ENCODE data around the gene OR7G2. TPM values are rescaled to one million over a fixed set of nuclear protein-coding genes. Genes with fewer than 3 reads are reported as not detected.

Gene OR7G2
- total and polyA plus RNA-seq, 5 donors = not detected

DNA sequence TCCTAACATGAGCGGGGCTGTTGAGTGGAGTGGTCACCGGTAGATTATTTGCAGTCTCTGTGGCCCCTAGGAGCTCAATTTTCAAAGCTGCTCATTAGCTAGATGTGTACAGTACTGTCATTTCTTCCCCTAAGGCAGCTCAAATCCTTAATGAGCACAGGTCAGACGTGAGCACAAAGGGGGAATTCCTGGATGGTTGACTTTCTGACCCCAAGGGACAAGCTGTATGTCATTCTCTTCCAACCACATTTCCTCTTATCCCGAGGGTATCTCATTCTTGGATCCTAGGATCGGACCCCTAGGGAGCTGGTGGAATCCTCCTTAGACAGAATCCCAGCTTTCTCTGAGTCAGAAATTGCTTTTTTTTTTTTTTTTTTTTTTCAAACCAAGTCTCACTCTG is 25.1 kb upstream of the OR7G2 start:
- Histone ChIP-seq H3K4me1 (ENCODE audit: control insufficient read depth, insufficient read depth, low read length) (no peaks in the 10 kb centered on the region), H3K27me3 (ENCODE audit: control insufficient read depth, insufficient read depth) (no peaks in the 10 kb centered on the region), H3K4me3 (ENCODE audit: low read length) (no peak overlapping the region), H3K9me3 (ENCODE audit: control insufficient read depth, low read length) (no peaks in the 10 kb centered on the region), H3K27ac (ENCODE audit: low read length) (no peak overlapping the region)
- ATAC-seq = no peak
- no peak for DNase-seq
- WGBS = 55% methylated on average over 5 of the region's 5 CpGs
- intact Hi-C loops (cut with DNase I) = loop anchor here in 1 of 4 donors (10.0 kb wide), 1 partner anchor 662 kb away; no protein-coding TSS in a partner anchor

DNA sequence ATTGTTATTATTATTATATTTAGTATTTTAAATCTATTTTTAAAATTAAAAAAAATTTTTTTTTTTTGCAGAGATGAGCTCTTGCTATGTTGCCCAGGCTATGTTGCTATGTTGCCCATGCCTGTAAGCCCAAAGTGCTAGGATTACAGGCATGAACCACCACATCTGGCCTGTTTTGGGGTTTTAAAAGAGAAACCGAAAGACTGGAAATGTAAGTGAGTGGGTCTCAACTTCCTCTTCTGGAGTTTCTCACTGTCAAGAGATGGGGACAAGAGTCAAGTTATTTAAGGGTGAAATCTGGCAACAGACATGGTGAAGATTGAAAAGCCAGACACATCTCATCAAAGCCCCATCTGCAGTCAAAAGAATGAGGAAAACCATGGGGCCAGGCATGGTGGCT is 23.7 kb upstream of the OR7G2 start:
- DNase-seq = no peak
- Histone ChIP-seq H3K9me3 (ENCODE audit: control insufficient read depth, low read length) (no peaks in the 10 kb centered on the region), H3K27ac (ENCODE audit: low read length) (no peak overlapping the region), H3K4me1 (ENCODE audit: control insufficient read depth, insufficient read depth, low read length) (no peaks in the 10 kb centered on the region), H3K27me3 (ENCODE audit: control insufficient read depth, insufficient read depth) (no peaks in the 10 kb centered on the region), H3K4me3 (ENCODE audit: low read length) (no peak overlapping the region)
- intact Hi-C loops (cut with DNase I) = loop anchor here in 1 of 4 donors (10.0 kb wide), 1 partner anchor 664 kb away; no protein-coding TSS in a partner anchor
- 43% methylated on average over 1 of the region's 1 CpG for WGBS
- no peak for ATAC-seq

DNA sequence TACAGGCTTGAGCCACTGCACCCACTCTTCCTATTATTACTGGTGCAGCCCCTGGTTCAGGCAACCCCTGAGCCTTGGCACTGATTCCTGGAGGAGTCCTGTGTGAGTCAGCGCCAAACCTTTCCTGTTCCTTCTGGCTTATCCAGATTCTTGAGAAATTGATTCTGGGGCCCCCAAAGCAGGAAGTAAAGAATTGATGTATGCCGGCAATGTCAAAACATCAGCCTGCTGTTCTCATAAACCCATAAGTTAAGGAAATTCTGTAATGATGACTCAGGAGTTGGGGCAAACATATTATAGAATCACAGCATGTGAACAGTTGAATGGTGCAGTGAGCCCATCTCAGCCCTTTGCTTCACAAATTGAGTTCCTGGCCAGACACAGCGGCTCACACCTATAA is 20.9 kb upstream of the OR7G2 start:
- DNase-seq (no peak), ATAC-seq (no peak)
- H3K9me3 ChIP-seq (ENCODE audit: control insufficient read depth, low read length) = no peaks in the 10 kb centered on the region
- no peaks in the 10 kb centered on the region for H3K4me1 ChIP-seq (ENCODE audit: control insufficient read depth, insufficient read depth, low read length)
- 55% methylated on average over 3 of the region's 3 CpGs for WGBS
- H3K27ac ChIP-seq (ENCODE audit: low read length) = no peak overlapping the region
- intact Hi-C loops (cut with DNase I) = no loop called here
- no peak overlapping the region for H3K4me3 ChIP-seq (ENCODE audit: low read length)
- H3K27me3 ChIP-seq (ENCODE audit: control insufficient read depth, insufficient read depth) = no peaks in the 10 kb centered on the region

DNA sequence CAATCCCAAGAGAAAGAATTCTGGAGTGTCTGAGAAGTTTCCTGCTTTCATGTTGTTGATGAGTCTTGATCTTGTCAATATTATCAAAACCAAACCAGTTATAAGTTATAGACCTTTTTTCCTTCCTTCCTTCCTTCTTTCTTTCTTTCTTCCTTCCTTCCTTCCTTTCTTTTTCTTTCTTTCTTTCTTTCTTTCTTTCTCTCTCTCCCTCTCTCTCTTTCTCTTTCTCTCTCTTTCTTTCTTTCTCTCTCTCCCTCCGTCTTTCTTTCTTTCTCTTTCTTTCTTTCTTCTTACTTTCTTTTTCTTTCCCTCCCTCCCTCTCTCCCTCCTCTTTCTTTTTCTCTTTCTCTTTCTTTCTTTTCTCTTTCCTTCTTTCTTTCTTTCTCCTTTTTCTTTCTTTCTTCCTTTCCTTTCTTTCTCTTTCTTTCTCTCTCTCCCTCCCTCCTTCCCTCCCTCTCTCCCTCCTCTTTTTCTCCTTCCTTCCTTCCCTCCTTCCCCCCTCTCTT is 19.7 kb upstream of the OR7G2 start, which contains the start of gene OR7G3:
TSS of gene OR7G3 (minus strand) at position 51 of the 506 bp plus-strand sequence. CDS start at position 51, 0 bp downstream.
- DNase-seq (no peak), ATAC-seq (no peak)
- 68% methylated on average over 1 of the region's 1 CpG for WGBS
- H3K27ac ChIP-seq (ENCODE audit: low read length) = no peak within 1 kb of the TSS
- no peak within 1 kb of the TSS for H3K4me3 ChIP-seq (ENCODE audit: low read length)
- H3K27me3 ChIP-seq (ENCODE audit: control insufficient read depth, insufficient read depth) = no peaks in the 10 kb centered on the region
- H3K9me3 ChIP-seq (ENCODE audit: control insufficient read depth, low read length) = no peaks in the 10 kb centered on the region
- intact Hi-C loops (cut with DNase I) = no loop called here
- no peaks in the 10 kb centered on the region for H3K4me1 ChIP-seq (ENCODE audit: control insufficient read depth, insufficient read depth, low read length)

DNA sequence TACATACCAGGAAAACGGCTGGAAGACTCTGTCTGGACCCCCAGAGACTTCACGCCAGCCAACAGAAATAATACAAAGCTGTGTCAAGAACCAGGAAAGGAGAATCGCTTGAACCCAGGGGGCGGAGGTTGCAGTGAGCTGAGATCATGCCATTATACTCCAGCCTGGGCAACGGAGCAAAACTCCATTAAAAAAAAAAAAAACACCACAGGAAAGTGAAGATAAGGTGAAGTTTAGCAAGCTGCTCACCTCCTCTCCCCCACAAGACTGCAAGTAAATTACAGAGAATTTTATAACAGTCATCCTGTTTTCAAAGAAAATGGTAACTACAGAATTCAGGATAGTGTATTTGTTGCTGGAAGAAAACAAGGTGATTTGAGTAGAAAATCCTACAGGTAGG is 9.3 kb upstream of the OR7G2 start:
- no peak for DNase-seq
- intact Hi-C loops (cut with DNase I) = no loop called here
- H3K4me1 ChIP-seq (ENCODE audit: control insufficient read depth, insufficient read depth, low read length) = no peaks in the 10 kb centered on the region
- no peaks in the 10 kb centered on the region for H3K9me3 ChIP-seq (ENCODE audit: control insufficient read depth, low read length)
- ATAC-seq = no peak
- H3K4me3 ChIP-seq (ENCODE audit: low read length) = no peak overlapping the region
- H3K27me3 ChIP-seq (ENCODE audit: control insufficient read depth, insufficient read depth) = no peaks in the 10 kb centered on the region
- 43% methylated on average over 5 of the region's 5 CpGs for WGBS
- H3K27ac ChIP-seq (ENCODE audit: low read length) = no peak overlapping the region

DNA sequence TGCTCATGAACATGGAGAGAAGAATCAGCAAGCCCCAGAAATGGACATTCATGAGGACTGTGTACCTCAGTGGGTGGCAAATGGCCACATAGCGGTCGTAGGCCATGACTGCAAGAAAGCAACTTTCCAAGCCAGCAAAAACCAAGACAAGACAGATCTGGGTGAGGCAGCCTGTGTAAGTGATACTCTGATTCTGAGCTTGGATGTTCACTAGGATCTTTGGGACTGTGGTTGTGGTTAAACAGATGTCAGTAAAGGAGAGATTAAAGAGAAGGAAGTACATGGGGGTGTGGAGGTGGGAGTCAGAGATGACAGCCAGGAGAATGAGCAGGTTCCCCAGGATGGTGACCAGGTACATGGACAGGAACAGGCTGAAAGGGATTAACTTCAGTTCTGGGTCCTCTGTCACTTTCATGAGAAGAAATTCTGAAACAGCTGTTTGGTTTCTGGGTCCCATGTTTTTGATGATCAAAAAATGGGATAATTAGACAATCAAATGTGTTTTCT is 8.1 kb upstream of the OR7G2 start, which contains the start of gene OR7G1:
TSS of gene OR7G1 (minus strand) at position 457 of the 507 bp plus-strand sequence. CDS start at position 457, 0 bp downstream.
- ATAC-seq (no peak), DNase-seq (no peak)
- Histone ChIP-seq H3K4me3 (ENCODE audit: low read length) (no peak within 1 kb of the TSS), H3K9me3 (ENCODE audit: control insufficient read depth, low read length) (no peaks in the 10 kb centered on the region), H3K27me3 (ENCODE audit: control insufficient read depth, insufficient read depth) (no peaks in the 10 kb centered on the region), H3K4me1 (ENCODE audit: control insufficient read depth, insufficient read depth, low read length) (no peaks in the 10 kb centered on the region), H3K27ac (ENCODE audit: low read length) (no peak within 1 kb of the TSS)
- 79% methylated on average over 2 of the region's 2 CpGs for WGBS
- intact Hi-C loops (cut with DNase I) = no loop called here

DNA sequence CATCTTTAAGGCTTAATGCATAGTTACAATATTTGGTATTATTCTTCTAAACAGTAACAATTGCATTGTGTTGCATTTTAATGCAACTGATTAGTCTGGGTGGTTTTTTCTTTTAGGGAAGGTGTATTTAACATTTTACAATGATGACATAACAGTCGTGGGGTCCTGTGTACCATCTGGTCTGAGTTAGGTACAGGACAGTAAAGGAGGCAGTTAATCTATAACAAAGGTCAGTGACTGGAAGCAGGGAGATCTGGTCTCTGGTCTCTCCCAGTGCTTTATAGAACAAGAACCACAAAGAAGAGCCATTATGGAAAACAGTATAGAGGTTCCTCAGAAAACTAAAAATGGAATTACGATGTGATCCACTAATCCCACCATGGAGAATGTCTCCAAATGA is 2.7 kb upstream of the OR7G2 start:
- intact Hi-C loops (cut with DNase I) = no loop called here
- H3K9me3 ChIP-seq (ENCODE audit: control insufficient read depth, low read length) = no peaks in the 10 kb centered on the region
- no peak overlapping the region for H3K4me3 ChIP-seq (ENCODE audit: low read length)
- no peaks in the 10 kb centered on the region for H3K27me3 ChIP-seq (ENCODE audit: control insufficient read depth, insufficient read depth)
- no peaks in the 10 kb centered on the region for H3K4me1 ChIP-seq (ENCODE audit: control insufficient read depth, insufficient read depth, low read length)
- no peak overlapping the region for H3K27ac ChIP-seq (ENCODE audit: low read length)
- ATAC-seq (no peak), DNase-seq (no peak)
- whole genome bisulfite sequencing = 57% methylated on average over 2 of the region's 2 CpGs

DNA sequence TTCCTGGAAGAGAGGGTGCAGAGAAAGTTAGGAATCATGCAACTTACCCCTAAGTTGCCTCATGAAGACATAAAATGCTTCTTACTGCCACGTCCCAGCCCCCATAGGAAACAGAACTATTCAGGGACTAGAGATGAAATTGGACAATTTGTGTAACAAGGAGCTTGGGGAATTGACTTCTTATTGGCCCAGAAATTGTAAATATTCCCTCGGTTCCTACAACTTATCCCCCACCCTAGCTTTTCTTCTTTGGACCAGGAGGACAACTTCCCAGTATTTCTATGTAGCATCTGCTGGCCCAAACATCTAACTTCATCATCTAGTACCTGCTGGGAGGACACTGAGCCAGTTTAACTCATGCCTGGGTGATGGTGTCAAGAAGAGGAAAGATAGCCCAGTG is 20.5 kb downstream of the OR7G2 start, which contains the start of gene OR1M1:
TSS of gene OR1M1 (plus strand) at position 301 of the 400 bp plus-strand sequence. CDS start 6,184 bp downstream, outside the sequence.
- no peak within 1 kb of the TSS for H3K4me3 ChIP-seq (ENCODE audit: low read length)
- ATAC-seq (no peak), DNase-seq (no peak)
- peaks cover 2% of the 10 kb centered on the region for H3K27me3 ChIP-seq (ENCODE audit: control insufficient read depth, insufficient read depth)
- intact Hi-C loops (cut with DNase I) = no loop called here
- H3K4me1 ChIP-seq (ENCODE audit: control insufficient read depth, insufficient read depth, low read length) = no peaks in the 10 kb centered on the region
- no peaks in the 10 kb centered on the region for H3K9me3 ChIP-seq (ENCODE audit: control insufficient read depth, low read length)
- H3K27ac ChIP-seq (ENCODE audit: low read length) = no peak within 1 kb of the TSS
- 29% methylated on average over 2 of the region's 2 CpGs for WGBS

DNA sequence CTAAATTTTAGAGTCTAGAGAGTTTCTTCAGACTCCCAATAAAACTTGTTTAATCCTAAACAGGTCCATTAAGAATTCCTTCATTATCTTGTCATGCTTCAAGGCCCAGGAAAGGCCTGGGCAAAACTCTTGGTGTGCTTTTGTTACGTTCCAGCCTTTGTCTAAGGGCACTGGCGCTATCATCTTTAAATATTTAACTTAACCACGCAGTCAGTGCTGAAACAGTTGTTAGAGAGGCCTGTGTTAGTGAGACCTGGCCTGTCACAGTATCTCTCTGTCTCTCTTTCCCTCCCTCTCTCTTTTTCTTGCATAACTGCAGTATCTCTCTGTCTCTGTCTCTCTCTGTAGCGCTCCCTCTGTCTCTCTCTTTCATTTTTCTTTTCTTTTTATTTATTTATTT is 28.6 kb downstream of the OR7G2 start:
- intact Hi-C loops (cut with DNase I) = loop anchor here in 2 of 4 donors (5.0 to 10.0 kb wide), 2 partner anchors 424 to 426 kb away; no protein-coding TSS in a partner anchor
- no peak for ATAC-seq
- WGBS = 77% methylated on average over 4 of the region's 4 CpGs

DNA sequence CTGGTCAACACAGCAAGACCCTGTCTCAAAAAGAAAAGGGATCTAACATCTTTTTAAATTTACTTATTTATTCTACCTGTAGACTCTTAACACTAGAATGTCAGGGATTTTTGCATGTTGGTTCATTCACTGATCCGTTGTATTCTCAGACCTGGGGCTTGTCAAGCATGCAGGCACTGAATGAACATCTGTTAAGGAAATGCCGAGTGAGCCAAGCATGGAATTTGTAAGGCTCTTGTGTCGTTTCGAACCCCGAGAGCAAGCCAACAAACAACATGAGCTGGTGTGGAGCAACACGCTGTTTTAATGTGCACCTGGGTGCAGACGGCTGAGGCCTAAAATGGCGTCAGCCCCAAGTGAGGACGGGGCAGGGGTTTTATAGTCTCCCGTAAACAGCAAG is 30.4 kb downstream of the OR7G2 start:
- Histone ChIP-seq H3K27ac (ENCODE audit: low read length) (no peak overlapping the region), H3K4me1 (ENCODE audit: control insufficient read depth, insufficient read depth, low read length) (peaks cover 6% of the 10 kb centered on the region), H3K9me3 (ENCODE audit: control insufficient read depth, low read length) (no peaks in the 10 kb centered on the region), H3K27me3 (ENCODE audit: control insufficient read depth, insufficient read depth) (no peaks in the 10 kb centered on the region), H3K4me3 (ENCODE audit: low read length) (no peak overlapping the region)
- DNase-seq (no peak), ATAC-seq (no peak)
- intact Hi-C loops (cut with DNase I) = loop anchor here in 2 of 4 donors (5.0 to 10.0 kb wide), 2 partner anchors 422 to 425 kb away; no protein-coding TSS in a partner anchor
- WGBS = 72% methylated on average over 10 of the region's 10 CpGs

More for the DNA sequence above, 28.6 kb downstream of the OR7G2 start:
- Histone ChIP-seq H3K9me3 (ENCODE audit: control insufficient read depth, low read length) (no peaks in the 10 kb centered on the region), H3K27me3 (ENCODE audit: control insufficient read depth, insufficient read depth) (no peaks in the 10 kb centered on the region), H3K4me3 (ENCODE audit: low read length) (no peak overlapping the region), H3K4me1 (ENCODE audit: control insufficient read depth, insufficient read depth, low read length) (peaks cover 6% of the 10 kb centered on the region), H3K27ac (ENCODE audit: low read length) (no peak overlapping the region)
- no peak for DNase-seq

DNA sequence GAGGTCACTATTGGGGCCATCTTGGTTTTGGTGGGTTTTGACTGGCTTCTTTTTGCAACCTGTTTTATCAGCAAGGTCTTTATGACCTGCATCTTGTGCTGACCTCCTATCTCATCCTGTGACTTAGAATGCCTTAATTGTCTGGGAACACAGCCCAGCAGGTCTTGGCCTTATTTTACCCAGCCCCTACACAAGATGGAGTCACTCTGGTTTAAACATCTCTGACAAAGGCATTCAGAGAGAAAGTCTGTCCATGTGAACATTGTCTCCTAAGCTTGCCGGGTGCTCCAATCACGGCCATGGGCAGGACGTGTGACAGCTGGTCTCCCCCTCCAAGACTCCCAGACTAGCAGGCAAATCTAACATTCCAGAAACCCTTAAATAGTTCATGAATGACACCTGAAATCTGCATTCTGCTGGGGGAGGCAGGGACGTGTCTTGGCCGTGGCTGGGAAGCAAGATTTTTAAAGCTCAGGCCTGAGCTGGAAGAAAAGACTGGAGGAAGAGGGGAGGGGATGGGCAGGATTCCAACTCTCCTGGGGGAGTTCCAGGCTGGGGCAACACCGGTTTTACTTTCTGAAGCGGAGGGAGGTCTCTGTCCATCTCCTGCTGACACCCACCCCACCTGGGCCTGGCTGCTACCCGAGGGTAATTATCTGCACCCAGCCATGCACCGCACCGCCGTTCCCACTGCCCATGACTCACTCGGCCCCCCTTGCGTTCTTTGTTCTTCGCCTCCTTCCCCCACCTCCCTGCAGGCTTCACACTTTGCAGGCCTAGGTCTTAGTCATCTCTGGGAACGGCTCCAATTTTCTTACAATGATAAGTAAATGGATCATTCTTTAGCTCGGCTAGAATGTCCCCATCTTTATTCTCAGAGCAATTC is 32.0 kb downstream of the OR7G2 start:
- intact Hi-C loops (cut with DNase I) = loop anchor here in 2 of 4 donors (5.0 to 10.0 kb wide), 2 partner anchors 421 to 423 kb away; no protein-coding TSS in a partner anchor
- ATAC-seq (peak; percentile 92 to 99), DNase-seq (peak; percentile 77 to 83 (median 82))
- 14% methylated on average over 16 of the region's 16 CpGs for WGBS
- Histone ChIP-seq H3K4me3 (ENCODE audit: low read length) (no peak overlapping the region), H3K9me3 (ENCODE audit: control insufficient read depth, low read length) (no peaks in the 10 kb centered on the region), H3K27me3 (ENCODE audit: control insufficient read depth, insufficient read depth) (no peaks in the 10 kb centered on the region), H3K4me1 (ENCODE audit: control insufficient read depth, insufficient read depth, low read length) (peaks cover 6% of the 10 kb centered on the region), H3K27ac (ENCODE audit: low read length) (no peak overlapping the region)

All from right cardiac atrium (tissue), 5 donors.